Measurements from ENCODE around the gene UBE2D4.
A peak's percentile ranks its signal among the peaks of the same experiment; 100 is the strongest.
"Not testable (repeated sequence)": the region's sequence is repeated elsewhere in the genome, so short reads cannot be mapped to it uniquely, and the experiment has no call there.

The UBE2D4 gene

GRCh38 chr7:43925984-43926797, at the start of gene UBE2D4:
TSS of gene UBE2D4 (plus strand) at chr7:43926436. CDS start at chr7:43926533, 97 bp downstream.
- DNase-seq (ENCODE audit: low read depth), result peak; percentile 19

- no peak for DNase-seq (ENCODE audit: low read depth)
These were observed 49.1 kb upstream of the UBE2D4 start for GRCh38 chr7:43876976-43877745.

- no peak for DNase-seq (ENCODE audit: low read depth)
These were observed 48.0 kb upstream of the UBE2D4 start for GRCh38 chr7:43877968-43878864.

- no peak for DNase-seq (ENCODE audit: low read depth)
These were observed 47.4 kb upstream of the UBE2D4 start for GRCh38 chr7:43878867-43879266.

- DNase-seq (ENCODE audit: low read depth), result peak; percentile 59
These were observed 46.8 kb upstream of the UBE2D4 start for GRCh38 chr7:43879477-43879876.

- DNase-seq (ENCODE audit: low read depth), result no peak
These were observed 45.6 kb upstream of the UBE2D4 start for GRCh38 chr7:43880596-43880995.

GRCh38 chr7:43884209-43884608, 42.0 kb upstream of the UBE2D4 start:
- DNase-seq (ENCODE audit: low read depth), result no peak

GRCh38 chr7:43884617-43885016, 41.6 kb upstream of the UBE2D4 start:
- DNase-seq (ENCODE audit: low read depth), result no peak

- no peak for DNase-seq (ENCODE audit: low read depth)
These were observed 37.0 kb upstream of the UBE2D4 start for GRCh38 chr7:43888993-43889945.

GRCh38 chr7:43890468-43890867, 35.8 kb upstream of the UBE2D4 start:
- no peak for DNase-seq (ENCODE audit: low read depth)

- no peak for DNase-seq (ENCODE audit: low read depth)
These were observed 34.9 kb upstream of the UBE2D4 start for GRCh38 chr7:43891069-43891955.

- no peak for DNase-seq (ENCODE audit: low read depth)
These were observed 30.3 kb upstream of the UBE2D4 start for GRCh38 chr7:43895847-43896415.

GRCh38 chr7:43898571-43898970, 27.7 kb upstream of the UBE2D4 start:
- not testable (repeated sequence) for DNase-seq (ENCODE audit: low read depth)

GRCh38 chr7:43902542-43903054, 23.6 kb upstream of the UBE2D4 start:
- no peak for DNase-seq (ENCODE audit: low read depth)

- DNase-seq (ENCODE audit: low read depth), result no peak
These were observed 21.6 kb upstream of the UBE2D4 start for GRCh38 chr7:43904533-43905208.

- DNase-seq (ENCODE audit: low read depth), result no peak
These were observed 20.9 kb upstream of the UBE2D4 start for GRCh38 chr7:43905209-43905946.

- DNase-seq (ENCODE audit: low read depth), result no peak
These were observed 20.3 kb upstream of the UBE2D4 start for GRCh38 chr7:43905956-43906330.

GRCh38 chr7:43906331-43907010, 19.8 kb upstream of the UBE2D4 start, which contains the start of gene URGCP:
TSS of gene URGCP (minus strand) at chr7:43906596. CDS start at chr7:43906575, 21 bp downstream.
- DNase-seq (ENCODE audit: low read depth), result no peak
